ENCODE data around the gene PPM1J. TPM values are rescaled to one million over a fixed set of nuclear protein-coding genes. Genes with fewer than 3 reads are reported as not detected.

PPM1J gene
- total and polyA plus RNA-seq, 8 donors, result 0.20 to 1.6 (median 0.87) TPM

GRCh38 chr1:112698366-112699310, 16.5 kb downstream of the PPM1J start:
- Histone ChIP-seq H3K27ac (peak overlapping the region in 2 of 4 donors; percentile 74 to 82), H3K9me3 (no peaks in the 10 kb centered on the region), H3K27me3 (no peaks in the 10 kb centered on the region), H3K4me1 (peaks cover 0 to 39% (median 13%) of the 10 kb centered on the region in 3 donors), H3K36me3 (peaks cover 3 to 26% (median 7%) of the 10 kb centered on the region in 3 donors), H3K4me3 (no peak overlapping the region)
- DNase-seq (peak; percentile 59 to 89 (median 74)), FAIRE-seq (no peak), ATAC-seq (peak; percentile 36 to 68 (median 55))
- intact Hi-C loops (cut with DNase I), result no loop called here
- 40 to 43% methylated on average over 17 of the region's 17 CpGs for WGBS, 2 donors
- no peak for TF ChIP-seq CTCF (IDR thresholded peaks at IDR 0.05)

GRCh38 chr1:112697781-112698201, 17.3 kb downstream of the PPM1J start:
- Histone ChIP-seq H3K4me3 (no peak overlapping the region), H3K36me3 (peaks cover 3 to 29% (median 9%) of the 10 kb centered on the region in 3 donors), H3K9me3 (no peaks in the 10 kb centered on the region), H3K27me3 (no peaks in the 10 kb centered on the region), H3K27ac (no peak overlapping the region), H3K4me1 (peaks cover 0 to 36% (median 13%) of the 10 kb centered on the region in 3 donors)
- DNase-seq (peak in 1 of 6 donors; percentile 47), ATAC-seq (no peak), FAIRE-seq (no peak)
- no peak for TF ChIP-seq CTCF (IDR thresholded peaks at IDR 0.05)
- 93 to 99% methylated on average over 9 of the region's 9 CpGs for WGBS, 2 donors
- intact Hi-C loops (cut with DNase I), result no loop called here

- no peak for DNase-seq
- TF ChIP-seq CTCF (IDR thresholded peaks at IDR 0.05), result no peak
- no peak for FAIRE-seq
- ATAC-seq, result no peak
- Histone ChIP-seq H3K4me1 (peaks cover 0 to 36% (median 13%) of the 10 kb centered on the region in 3 donors), H3K4me3 (no peak overlapping the region), H3K9me3 (no peaks in the 10 kb centered on the region), H3K27me3 (no peaks in the 10 kb centered on the region), H3K27ac (no peak overlapping the region), H3K36me3 (peaks cover 3 to 31% (median 12%) of the 10 kb centered on the region in 3 donors)
- intact Hi-C loops (cut with DNase I), result no loop called here
- 91 to 96% methylated on average over 7 of the region's 7 CpGs for WGBS, 2 donors
These were observed 18.4 kb downstream of the PPM1J start for GRCh38 chr1:112696578-112697314.

GRCh38 chr1:112695276-112695675, 19.9 kb downstream of the PPM1J start:
- H3K4me1 ChIP-seq, result peaks cover 0 to 21% (median 3%) of the 10 kb centered on the region in 3 donors
- intact Hi-C loops (cut with DNase I), result no loop called here
- ATAC-seq, result no peak
- 96% methylated on average over 9 of the region's 9 CpGs for WGBS, 2 donors
- TF ChIP-seq CTCF (IDR thresholded peaks at IDR 0.05), result no peak
- no peaks in the 10 kb centered on the region for H3K9me3 ChIP-seq
- no peak for DNase-seq
- H3K27ac ChIP-seq, result no peak overlapping the region
- no peak for FAIRE-seq
- H3K36me3 ChIP-seq, result peaks cover 3 to 31% (median 12%) of the 10 kb centered on the region in 3 donors
- no peaks in the 10 kb centered on the region for H3K27me3 ChIP-seq
- no peak overlapping the region for H3K4me3 ChIP-seq

Measured in pancreas (tissue), 10 donors.